Endothelial cell of umbilical vein (primary cell): Measurements from ENCODE around the gene CERS3.

ENCODE experiments used
- CTCF ChIP-seq, 2 donors: IDR thresholded peaks; 1 replicate in 1 of 2; 2 replicates in 1 of 2; pipeline ENCODE4 v1.5.1; 2011; ENCODE audit warnings: low read length in 2 of 2, mild to moderate bottlenecking in 2 of 2, moderate library complexity in 2 of 2, control low read depth in 1 of 2, inconsistent platforms in 1 of 2, low read depth in 1 of 2; ENCODE audit not compliant: insufficient read depth in 1 of 2; ENCODE audit errors: extremely low read depth in 1 of 2
- EZH2 ChIP-seq: IDR thresholded peaks from 2 replicates; pipeline ENCODE4 v1.6.1; 2012; ENCODE audit warnings: borderline replicate concordance, low read depth, mild to moderate bottlenecking, moderate library complexity, low read length, inconsistent platforms; ENCODE audit not compliant: severe bottlenecking
- MAX ChIP-seq: IDR thresholded peaks from 2 replicates; pipeline ENCODE4 v1.6.1; 2011; ENCODE audit not compliant: insufficient read depth, insufficient read length
- MYC ChIP-seq: IDR thresholded peaks from one replicate; pipeline ENCODE4 v1.6.1; 2011; ENCODE audit warnings: mild to moderate bottlenecking, low read depth, low read length
- POLR2A ChIP-seq: IDR thresholded peaks from 2 replicates; pipeline ENCODE4 v1.6.1; 2012; ENCODE audit warnings: low read depth, mild to moderate bottlenecking, control low read depth, low read length

DNA sequence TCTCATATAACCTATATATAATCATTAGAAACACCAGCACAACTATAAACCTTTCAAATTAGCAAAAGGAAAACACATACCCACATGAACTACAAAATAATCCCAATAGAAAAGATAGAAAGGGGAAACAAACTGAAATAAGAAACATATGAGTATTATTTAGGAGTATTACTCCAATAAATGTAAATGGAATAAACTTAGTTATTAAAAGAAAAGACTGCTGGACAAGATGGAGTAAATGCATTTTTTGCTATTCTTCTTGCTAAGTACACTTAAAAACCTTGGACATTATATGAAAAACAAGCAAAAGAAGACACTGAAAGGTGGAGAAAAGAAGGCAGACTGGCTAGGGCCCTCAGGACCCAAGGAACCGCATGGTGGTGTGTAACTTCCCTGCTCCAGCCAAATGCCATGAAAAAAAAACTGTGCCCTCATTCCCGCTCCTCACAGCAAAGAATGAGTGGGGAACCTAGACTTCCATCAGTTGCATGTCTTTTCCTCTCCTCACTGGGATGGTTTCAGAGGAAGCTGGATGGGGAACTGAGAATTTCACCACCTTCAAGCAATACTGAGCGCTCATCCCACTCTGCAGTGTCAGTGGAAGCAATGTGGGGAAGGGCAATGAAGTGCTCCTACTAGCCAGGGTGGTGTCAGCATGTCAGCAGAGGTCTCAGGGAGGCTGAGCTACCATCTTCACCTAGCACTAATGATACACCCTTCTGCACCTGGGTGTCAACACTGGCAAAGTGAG, 143.3 kb downstream of the CERS3 start:
- TF ChIP-seq CTCF (IDR thresholded peaks at IDR 0.05; ENCODE audit: extremely low read depth in 1 of 2, insufficient read depth in 1 of 2, low read depth in 1 of 2, low read length in 2 of 2) (no peak), EZH2 (no peak), MAX (no peak), MYC (no peak), POLR2A (no peak)
